GM18951 (cell line): Measurements from ENCODE around the gene RAB27A.

Source experiments
- POLR2A ChIP-seq: IDR thresholded peaks from 4 replicates; pipeline ENCODE4 v1.6.1; 2011; ENCODE audit warnings: mild to moderate bottlenecking; ENCODE audit not compliant: insufficient read length, insufficient read depth; ENCODE audit errors: extremely low read depth
- in situ Hi-C: fragments of 300-500 bp; cut with MboI; formaldehyde crosslinking; loops from one replicate; pipeline ENCODE4 v1.12.0; 2022; ENCODE audit warnings: low sequenced_read_pairs, mixed read lengths, inconsistent platforms; ENCODE audit not compliant: unreplicated experiment

RAB27A gene

DNA sequence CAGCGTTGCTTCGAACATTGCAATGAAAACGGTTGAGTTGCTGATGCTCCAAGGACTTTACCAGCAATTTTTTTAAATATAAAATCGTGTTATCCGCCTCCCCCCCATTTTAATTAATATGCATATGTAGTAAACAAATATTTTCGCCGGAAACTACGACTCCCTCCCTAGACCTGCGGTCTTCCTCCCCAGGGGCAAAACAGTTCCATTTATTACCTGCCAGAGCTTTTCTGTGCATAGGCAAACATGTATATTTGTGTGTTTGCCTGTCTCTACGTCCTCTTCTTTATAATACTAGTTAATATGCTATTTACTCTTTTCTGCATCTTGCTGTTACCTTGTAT is 92.3 kb downstream of the RAB27A start:
- in situ Hi-C loops: no loop called here
- no peak for TF ChIP-seq POLR2A

DNA sequence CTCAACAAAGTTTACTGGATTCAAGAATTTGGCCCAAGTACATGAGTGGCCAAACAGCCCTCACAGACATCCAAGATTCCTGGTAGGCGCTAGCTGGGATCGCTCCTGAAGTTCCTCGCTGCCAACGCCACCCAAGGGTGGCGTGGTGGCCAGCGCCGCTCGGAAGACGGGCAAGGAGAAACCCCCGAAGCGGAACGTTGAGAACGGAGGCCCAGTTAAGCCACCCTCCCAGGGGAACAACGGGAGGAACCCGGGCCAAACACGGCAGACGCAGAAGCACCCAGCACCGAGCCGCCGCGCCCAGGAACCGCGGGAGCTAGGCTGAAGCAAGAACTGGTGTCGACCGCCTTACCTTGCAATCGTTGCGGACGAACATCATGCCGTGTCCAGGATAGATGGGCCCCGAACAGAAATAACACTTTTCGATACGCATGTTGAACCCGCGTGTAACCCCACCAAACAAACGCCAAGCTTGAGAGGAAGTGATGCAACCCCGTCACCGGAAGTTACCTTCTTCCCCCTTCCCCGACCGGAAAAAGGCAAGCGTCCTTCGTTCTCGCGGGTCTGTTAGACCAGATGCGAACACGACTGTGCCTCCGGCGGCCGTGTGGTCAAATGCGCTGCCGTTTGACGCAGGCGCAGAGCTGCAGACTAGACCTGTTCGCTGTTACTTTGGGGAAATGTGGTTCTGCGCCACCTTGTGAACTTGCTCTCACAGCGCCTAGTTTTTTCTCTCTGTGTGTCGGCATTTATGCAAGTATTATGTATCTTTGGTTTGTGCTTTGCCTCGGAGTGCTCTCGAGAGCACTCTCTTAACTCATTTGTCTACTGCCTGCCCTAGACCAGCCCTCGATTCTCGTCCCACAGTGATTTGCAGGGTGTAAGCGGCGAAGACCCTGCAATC is 92.9 kb downstream of the RAB27A start, which contains the start of gene RSL24D1:
RSL24D1 (minus strand) TSS at position 484 of the 904 bp plus-strand sequence; CDS start at position 433, 51 bp downstream.
- in situ Hi-C loops: no loop called here
- TF ChIP-seq POLR2A: peak; percentile 92

DNA sequence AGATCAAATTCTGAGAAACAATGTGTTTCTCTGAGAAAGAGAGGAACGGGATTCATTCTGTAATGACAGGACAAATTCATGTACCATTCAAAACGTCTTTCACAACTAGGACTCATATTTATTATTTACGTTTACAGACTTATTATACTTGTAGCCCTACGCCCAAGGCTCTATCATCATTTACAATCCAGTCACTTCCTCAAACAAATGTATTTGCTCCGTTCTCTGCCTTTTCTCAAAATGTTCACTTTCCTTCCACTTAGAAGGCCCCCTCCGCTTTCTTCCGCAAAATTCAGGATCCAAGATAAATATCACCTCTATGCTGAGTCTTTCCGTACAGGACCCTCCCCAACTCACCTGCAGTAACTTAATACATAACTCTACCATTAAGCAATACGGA is 93.6 kb downstream of the RAB27A start:
- in situ Hi-C loops: no loop called here
- TF ChIP-seq POLR2A: no peak

DNA sequence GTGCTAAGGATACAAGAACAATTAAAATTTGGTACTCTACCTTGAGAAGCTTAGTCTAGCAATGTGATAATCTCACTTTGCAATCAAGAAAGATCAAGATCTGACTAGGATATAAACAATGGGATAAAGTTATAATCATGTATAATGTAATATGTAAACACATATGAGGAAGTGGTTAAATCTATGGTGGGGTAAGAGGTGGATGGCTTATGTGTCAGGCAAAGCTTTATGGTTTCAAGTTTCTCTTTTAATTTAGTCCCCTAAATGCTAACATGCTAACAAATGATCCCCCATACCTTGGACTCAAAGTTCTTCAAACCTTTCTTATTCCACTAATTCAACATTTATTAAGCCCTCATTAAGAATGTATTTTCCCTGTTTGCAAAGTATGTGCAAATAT is 95.4 kb downstream of the RAB27A start:
- no peak for TF ChIP-seq POLR2A
- in situ Hi-C loops: no loop called here

DNA sequence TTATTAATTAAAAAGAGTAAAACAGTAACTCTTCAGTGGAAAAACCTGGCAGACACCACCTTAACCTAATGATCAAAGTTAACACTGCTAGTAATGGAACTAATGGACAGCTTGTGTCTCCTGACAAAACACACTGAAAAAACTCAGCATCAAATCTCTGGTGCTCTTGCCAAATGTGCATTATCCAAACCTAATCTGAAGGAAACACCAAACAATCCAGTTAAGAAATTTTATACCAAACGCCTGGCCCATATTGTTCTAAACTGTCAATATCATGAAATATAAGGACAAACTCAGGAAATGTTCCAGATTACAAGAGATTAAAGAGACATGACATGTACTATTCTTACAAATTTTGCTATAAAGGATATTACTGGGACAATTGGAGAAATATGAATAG is 103.3 kb downstream of the RAB27A start:
- TF ChIP-seq POLR2A: no peak
- in situ Hi-C loops: no loop called here

DNA sequence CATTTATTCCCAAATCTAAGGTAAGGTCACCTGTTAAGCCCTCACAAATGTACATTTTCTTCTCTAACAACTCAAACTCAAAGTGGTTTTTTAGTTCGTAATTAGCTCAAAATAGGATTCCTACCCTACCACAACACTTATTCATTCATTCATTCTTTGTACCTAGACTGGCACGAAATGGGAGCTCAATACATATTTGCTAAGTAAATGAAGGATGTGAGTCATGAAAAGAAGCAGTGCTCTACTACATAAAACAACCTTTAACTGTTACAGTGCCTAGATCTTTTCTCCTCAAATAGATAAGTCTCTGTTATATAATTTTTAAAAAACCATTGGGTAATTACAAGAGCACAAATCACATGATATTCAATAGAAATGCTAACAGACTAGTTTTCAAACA is 105.9 kb downstream of the RAB27A start:
- TF ChIP-seq POLR2A: no peak
- in situ Hi-C loops: no loop called here

DNA sequence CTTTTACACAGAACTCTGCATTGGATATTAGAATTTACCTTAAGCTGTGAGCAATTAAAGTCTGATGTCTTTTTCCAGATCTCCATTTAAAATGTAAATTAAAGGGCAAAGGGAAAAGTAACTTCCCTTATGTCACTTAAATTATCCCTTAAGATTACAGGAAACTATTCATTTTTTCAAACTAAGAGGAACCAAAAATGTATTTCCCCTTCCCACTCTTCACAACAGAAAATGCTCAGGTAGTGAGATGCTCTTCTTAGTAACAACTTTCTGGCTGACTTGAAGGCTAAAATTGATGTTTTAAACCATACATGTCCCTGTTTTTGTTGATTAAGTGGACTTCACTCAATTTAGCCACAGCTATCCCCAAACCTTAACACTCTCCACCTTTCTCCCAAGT is 110.5 kb downstream of the RAB27A start:
- in situ Hi-C loops: no loop called here
- TF ChIP-seq POLR2A: no peak

DNA sequence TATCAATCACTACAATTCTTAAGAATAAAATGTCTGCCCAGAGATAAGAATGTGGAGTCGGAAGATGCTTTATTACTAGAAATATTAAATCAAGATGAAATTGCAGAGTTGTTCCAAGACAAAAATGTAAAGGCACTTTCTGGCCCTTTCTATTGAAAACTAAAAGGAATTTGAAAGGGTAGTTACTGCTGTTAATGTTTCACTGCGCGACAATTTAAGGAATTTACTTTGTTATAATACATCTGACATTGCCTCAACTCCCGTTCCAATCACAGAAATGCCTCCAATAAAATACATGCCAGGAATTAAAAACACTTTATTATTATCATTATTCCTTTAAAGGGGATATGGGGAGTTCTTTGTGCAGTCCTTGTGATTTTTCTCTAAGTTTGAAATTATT is 119.3 kb downstream of the RAB27A start:
- in situ Hi-C loops: no loop called here
- TF ChIP-seq POLR2A: no peak

DNA sequence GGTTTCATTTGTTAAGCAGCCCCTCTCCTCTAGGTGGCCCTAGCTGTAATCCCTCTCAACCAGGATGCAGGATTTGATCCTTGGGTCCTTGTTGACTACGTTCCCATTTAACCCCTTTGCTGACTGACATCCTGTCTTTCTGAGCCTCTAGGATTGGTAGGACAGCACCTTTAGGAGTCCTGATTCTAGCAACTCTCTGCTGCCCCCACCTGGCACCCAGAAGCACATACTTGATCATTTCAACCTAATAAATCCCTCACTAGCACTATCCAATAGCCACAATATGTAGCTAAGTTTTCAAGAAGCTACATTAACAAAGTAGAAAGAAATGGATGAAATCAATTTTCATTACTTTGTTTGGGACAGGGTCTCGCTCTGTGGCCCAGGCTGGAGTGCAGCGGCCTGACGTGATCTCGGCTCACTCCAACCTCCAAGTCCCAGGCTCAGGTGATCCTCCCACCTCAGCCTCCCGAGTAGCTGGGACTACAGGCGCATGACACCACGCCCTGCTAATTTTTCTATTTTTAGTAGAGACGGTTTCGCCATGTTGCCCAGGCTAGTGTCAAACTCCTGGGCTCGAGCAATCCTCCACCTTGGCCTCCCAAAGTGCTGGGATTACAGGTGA is 121.2 kb downstream of the RAB27A start:
- in situ Hi-C loops: no loop called here
- TF ChIP-seq POLR2A: no peak

DNA sequence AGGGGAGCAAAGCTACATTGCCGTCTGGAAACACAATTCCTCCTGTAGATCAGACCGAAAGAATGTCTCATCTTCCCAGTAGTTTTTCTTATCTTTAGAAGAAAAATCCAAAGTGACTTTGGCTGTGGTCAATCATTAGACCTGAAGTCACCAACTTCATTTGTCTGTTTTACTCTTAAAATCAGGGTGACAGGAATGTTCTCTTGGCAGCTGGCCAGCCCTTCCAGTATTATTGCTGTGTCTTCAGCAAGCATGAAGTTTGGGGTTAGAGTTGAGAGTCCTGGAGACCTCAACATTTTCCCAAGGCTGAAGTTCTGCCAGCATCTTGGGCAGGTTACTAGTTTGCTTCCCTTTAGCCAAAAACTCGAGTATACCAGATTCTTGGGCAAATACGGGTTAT is 125.3 kb downstream of the RAB27A start:
- no peak for TF ChIP-seq POLR2A
- in situ Hi-C loops: no loop called here
